C4-2B (cell line): Measurements from ENCODE around the gene ACBD5.

ENCODE experiments used
- H3K27ac ChIP-seq: fragments of 450-650 bp; 2 replicates; pipeline ENCODE4 v1.5.1; 2017
- ZFX ChIP-seq: fragments of 450-650 bp; IDR thresholded peaks from 2 replicates; pipeline ENCODE4 v1.6.1; 2017
- TF ChIP-seq, protein P1 (sequence below): fragments of 450-650 bp; conservative IDR thresholded peaks from 2 replicates; pipeline ENCODE4 v1.5.1; 2017; ENCODE audit warnings: mild to moderate bottlenecking

Gene ACBD5

DNA sequence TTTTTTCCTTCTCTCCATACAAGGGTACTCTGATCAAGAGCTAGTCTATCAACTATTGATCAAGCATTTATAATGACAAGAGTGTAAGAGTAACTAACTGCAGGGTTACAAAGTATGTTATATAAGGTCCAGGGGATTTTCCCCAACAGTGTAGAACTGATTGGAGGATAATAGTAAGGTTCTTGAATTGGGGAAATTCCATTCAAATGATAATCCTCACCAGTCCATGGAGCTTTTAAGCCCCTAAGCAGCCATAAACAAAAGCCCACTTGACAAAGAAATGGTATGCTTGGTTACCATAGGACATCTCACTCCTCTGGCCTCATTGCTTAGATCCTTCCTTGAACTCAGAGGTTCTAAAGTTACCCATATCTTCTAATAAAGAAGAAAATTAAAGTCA, 94.7 kb downstream of the ACBD5 start:
- no peak overlapping the region for H3K27ac ChIP-seq
- TF ChIP-seq ZFX = no peak
- TF ChIP-seq, protein P1, sequence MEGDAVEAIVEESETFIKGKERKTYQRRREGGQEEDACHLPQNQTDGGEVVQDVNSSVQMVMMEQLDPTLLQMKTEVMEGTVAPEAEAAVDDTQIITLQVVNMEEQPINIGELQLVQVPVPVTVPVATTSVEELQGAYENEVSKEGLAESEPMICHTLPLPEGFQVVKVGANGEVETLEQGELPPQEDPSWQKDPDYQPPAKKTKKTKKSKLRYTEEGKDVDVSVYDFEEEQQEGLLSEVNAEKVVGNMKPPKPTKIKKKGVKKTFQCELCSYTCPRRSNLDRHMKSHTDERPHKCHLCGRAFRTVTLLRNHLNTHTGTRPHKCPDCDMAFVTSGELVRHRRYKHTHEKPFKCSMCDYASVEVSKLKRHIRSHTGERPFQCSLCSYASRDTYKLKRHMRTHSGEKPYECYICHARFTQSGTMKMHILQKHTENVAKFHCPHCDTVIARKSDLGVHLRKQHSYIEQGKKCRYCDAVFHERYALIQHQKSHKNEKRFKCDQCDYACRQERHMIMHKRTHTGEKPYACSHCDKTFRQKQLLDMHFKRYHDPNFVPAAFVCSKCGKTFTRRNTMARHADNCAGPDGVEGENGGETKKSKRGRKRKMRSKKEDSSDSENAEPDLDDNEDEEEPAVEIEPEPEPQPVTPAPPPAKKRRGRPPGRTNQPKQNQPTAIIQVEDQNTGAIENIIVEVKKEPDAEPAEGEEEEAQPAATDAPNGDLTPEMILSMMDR = no peak
